H9 (cell line): ENCODE measurements around the gene RPS19BP1. TPM values are rescaled to one million over a fixed set of nuclear protein-coding genes. Genes with fewer than 3 reads are reported as not detected.

Experiments used
- DNase-seq: peaks from one replicate; pipeline ENCODE4 v3.0.0-alpha.2; 2017
- H2AFZ ChIP-seq: one replicate; pipeline ENCODE4 v1.6.1; 2013; ENCODE audit warnings: mild to moderate bottlenecking, low read length, control low read depth, moderate library complexity
- H2AK5ac ChIP-seq: 2 replicates; pipeline ENCODE4 v1.6.1; 2013; ENCODE audit warnings: low read length, control low read depth, mixed read lengths; ENCODE audit not compliant: insufficient read length
- H2BK120ac ChIP-seq: one replicate; pipeline ENCODE4 v1.6.1; 2013; ENCODE audit warnings: low read depth, mild to moderate bottlenecking, low read length, control low read depth, inconsistent platforms; ENCODE audit not compliant: poor library complexity, severe bottlenecking
- H2BK12ac ChIP-seq: 2 replicates; pipeline ENCODE4 v1.6.1; 2013; ENCODE audit warnings: low read length, control low read depth, mixed read lengths, low read depth; ENCODE audit not compliant: insufficient read length
- H2BK15ac ChIP-seq: 2 replicates; pipeline ENCODE4 v1.6.1; 2013; ENCODE audit warnings: low read depth, low read length, control low read depth
- H2BK20ac ChIP-seq: one replicate; pipeline ENCODE4 v1.6.1; 2013; ENCODE audit warnings: low read depth, mild to moderate bottlenecking, low read length, control low read depth, inconsistent platforms; ENCODE audit not compliant: poor library complexity, severe bottlenecking
- H2BK5ac ChIP-seq: 2 replicates; pipeline ENCODE4 v1.6.1; 2013; ENCODE audit warnings: low read length, control low read depth, mixed read lengths; ENCODE audit not compliant: insufficient read length
- H3K14ac ChIP-seq: 2 replicates; pipeline ENCODE4 v1.6.1; 2013; ENCODE audit warnings: low read length, control low read depth; ENCODE audit not compliant: insufficient read depth
- H3K18ac ChIP-seq: 2 replicates; pipeline ENCODE4 v1.6.1; 2013; ENCODE audit warnings: low read depth, mild to moderate bottlenecking, mixed read lengths, low read length, control low read depth; ENCODE audit not compliant: insufficient read length
- H3K23ac ChIP-seq: 2 replicates; pipeline ENCODE4 v1.6.1; 2013; ENCODE audit warnings: low read length, control low read depth, mixed read lengths, low read depth; ENCODE audit not compliant: insufficient read length
- H3K23me2 ChIP-seq: 2 replicates; pipeline ENCODE4 v1.6.1; 2013; ENCODE audit warnings: low read depth, mild to moderate bottlenecking, mixed read lengths, low read length, control low read depth; ENCODE audit not compliant: insufficient read length, poor library complexity, severe bottlenecking
- H3K27ac ChIP-seq: 2 replicates; pipeline ENCODE4 v1.5.1; 2013; ENCODE audit warnings: low read length, control low read depth, mixed read lengths, low read depth; ENCODE audit not compliant: insufficient read length
- H3K27me3 ChIP-seq: 2 replicates; pipeline ENCODE4 v1.6.1; 2013; ENCODE audit warnings: low read length, control low read depth, inconsistent platforms; ENCODE audit not compliant: insufficient read depth
- H3K4ac ChIP-seq: 2 replicates; pipeline ENCODE4 v1.6.1; 2013; ENCODE audit warnings: low read depth, mild to moderate bottlenecking, control low read depth, inconsistent platforms, low read length, moderate library complexity
- H3K4me1 ChIP-seq: 2 replicates; pipeline ENCODE4 v1.6.1; 2013; ENCODE audit warnings: low read length, control low read depth, inconsistent platforms; ENCODE audit not compliant: insufficient read depth
- H3K4me2 ChIP-seq: 2 replicates; pipeline ENCODE4 v1.6.1; 2013; ENCODE audit warnings: low read length, control low read depth, mixed read lengths; ENCODE audit not compliant: insufficient read length, insufficient read depth
- H3K56ac ChIP-seq: 2 replicates; pipeline ENCODE4 v1.6.1; 2013; ENCODE audit warnings: low read depth, mild to moderate bottlenecking, mixed read lengths, low read length, control low read depth; ENCODE audit not compliant: insufficient read length
- H3K79me1 ChIP-seq: 2 replicates; pipeline ENCODE4 v1.6.1; 2013; ENCODE audit warnings: low read depth, mild to moderate bottlenecking, moderate library complexity, low read length, control low read depth, inconsistent platforms; ENCODE audit not compliant: insufficient read depth, poor library complexity, severe bottlenecking
- H3K79me2 ChIP-seq: 2 replicates; pipeline ENCODE4 v1.6.1; 2013; ENCODE audit warnings: low read length, control low read depth, inconsistent platforms; ENCODE audit not compliant: insufficient read depth
- H3K9ac ChIP-seq: 2 replicates; pipeline ENCODE4 v1.6.1; 2013; ENCODE audit warnings: low read length, control low read depth, mixed read lengths; ENCODE audit not compliant: insufficient read length; ENCODE audit errors: extremely low read depth
- H3K9me3 ChIP-seq: one replicate; pipeline ENCODE4 v1.6.1; 2013; ENCODE audit warnings: low read depth, low read length, inconsistent platforms; ENCODE audit not compliant: control insufficient read depth
- H3T11ph ChIP-seq: one replicate; pipeline ENCODE4 v1.6.1; 2013; ENCODE audit warnings: mild to moderate bottlenecking, low read length, control low read depth, inconsistent platforms
- H4K20me1 ChIP-seq: one replicate; pipeline ENCODE4 v1.6.1; 2013; ENCODE audit not compliant: control insufficient read depth, insufficient read length, insufficient read depth
- H4K5ac ChIP-seq: 2 replicates; pipeline ENCODE4 v1.6.1; 2013; ENCODE audit warnings: low read depth, mild to moderate bottlenecking, mixed read lengths, low read length, control low read depth; ENCODE audit not compliant: insufficient read length
- H4K8ac ChIP-seq: replicated peaks from 2 replicates; pipeline ENCODE4 v1.6.1; 2013; ENCODE audit warnings: low read length, control low read depth, mixed read lengths, low read depth; ENCODE audit not compliant: insufficient read length
- H4K91ac ChIP-seq: 2 replicates; pipeline ENCODE4 v1.6.1; 2013; ENCODE audit warnings: low read depth, mild to moderate bottlenecking, moderate library complexity, mixed read lengths, low read length, control low read depth; ENCODE audit not compliant: insufficient read length
- H3K27ac Mint-ChIP-seq, 3 experiments: 2 replicates in 2 of 3; 3 replicates in 1 of 3; pipeline ENCODE4 v1.8.0; 2020 to 2021; ENCODE audit warnings: mixed read lengths in 3 of 3, mild to moderate bottlenecking in 1 of 3, moderate library complexity in 1 of 3
- H3K27me3 Mint-ChIP-seq: 2 replicates; pipeline ENCODE4 v1.8.0; 2021; ENCODE audit warnings: low read depth, mild to moderate bottlenecking, moderate library complexity, mixed read lengths
- H3K36me3 Mint-ChIP-seq, 3 experiments: 2 replicates in 2 of 3; 3 replicates in 1 of 3; pipeline ENCODE4 v1.8.0; 2020 to 2021; ENCODE audit warnings: low read depth in 3 of 3, mixed read lengths in 3 of 3; ENCODE audit not compliant: insufficient read depth in 1 of 3
- H3K4me1 Mint-ChIP-seq, 2 experiments: 2 replicates each; pipeline ENCODE4 v1.8.0; 2020; ENCODE audit warnings: mixed read lengths in 2 of 2
- H3K4me3 Mint-ChIP-seq, 2 experiments: 2 replicates in 1 of 2; 3 replicates in 1 of 2; pipeline ENCODE4 v1.8.0; 2020 to 2021; ENCODE audit warnings: mild to moderate bottlenecking in 2 of 2, mixed read lengths in 2 of 2, moderate library complexity in 1 of 2
- H3K9me3 Mint-ChIP-seq, 2 experiments: 2 replicates in 1 of 2; 3 replicates in 1 of 2; pipeline ENCODE4 v1.8.0; 2020; ENCODE audit warnings: mild to moderate bottlenecking in 2 of 2, mixed read lengths in 2 of 2, moderate library complexity in 1 of 2
- CTCF ChIP-seq: fragments of 200-600 bp; sonication (generic); conservative IDR thresholded peaks from 3 replicates; pipeline ENCODE4 v1.8.0; 2021; ENCODE audit warnings: antibody characterized with exemption, mild to moderate bottlenecking
- whole genome bisulfite sequencing: extraction: QIAGEN DNeasy Blood & Tissue Kit; methylation state at CpG from one replicate; pipeline ENCODE4 v1.1.7; 2013; ENCODE audit warnings: missing lambda C conversion rate, low lambda C conversion rate, mixed read lengths; ENCODE audit not compliant: insufficient read length; ENCODE audit errors: extremely low coverage; 5-methylcytosine and 5-hydroxymethylcytosine counted together
- total RNA-seq: library from RNA; stranded (reverse); gene quantifications from 2 replicates; pipeline ENCODE4 v1.2.1, GENCODE V29; 2021

The RPS19BP1 gene
- total RNA-seq, 1 experiment from 2014 or later = 65.0 TPM

- Histone ChIP-seq H3K4me2 (no peak overlapping the region), H4K8ac (no peak overlapping the region), H4K20me1 (no peaks in the 10 kb centered on the region), H3K23me2 (no peaks in the 10 kb centered on the region), H3K9ac (no peak overlapping the region), H3K79me1 (no peaks in the 10 kb centered on the region), H3K27me3 (peaks cover 14% of the 10 kb centered on the region; the same call in 1 of the 2 replicates), H2BK5ac (no peak overlapping the region), H3K27ac (no peak overlapping the region), H3K23ac (no peak overlapping the region), H2BK15ac (no peak overlapping the region), H4K5ac (no peak overlapping the region), H3K4me1 (no peaks in the 10 kb centered on the region), H2AFZ (no peak overlapping the region), H3K14ac (no peak overlapping the region), H3K4ac (no peak overlapping the region), H2BK20ac (no peak overlapping the region), H3K79me2 (no peaks in the 10 kb centered on the region), H2BK12ac (no peak overlapping the region), H3K9me3 (no peaks in the 10 kb centered on the region), H4K91ac (no peak overlapping the region), H3K56ac (no peak overlapping the region), H2BK120ac (no peak overlapping the region), H3K18ac (no peak overlapping the region), H2AK5ac (no peak overlapping the region), H3T11ph (no peak overlapping the region)
- Mint-ChIP-seq H3K9me3 (peaks cover 7 to 8% of the 10 kb centered on the region in 2 experiments), H3K27me3 (peaks cover 8% of the 10 kb centered on the region), H3K4me3 (no peak overlapping the region), H3K27ac (no peak overlapping the region), H3K4me1 (peaks cover 4 to 15% of the 10 kb centered on the region in 2 experiments), H3K36me3 (peaks cover 0 to 5% (median 0%) of the 10 kb centered on the region in 3 experiments; a peak in 1 of 7 replicates)
- no peak for TF ChIP-seq CTCF
- no peak for DNase-seq
- WGBS = 100% methylated on average over 1 of the region's 9 CpGs
Observed at GRCh38 chr22:39562839-39563489, 30.4 kb upstream of the RPS19BP1 start.
